ENCODE measurements around the gene CARD11. TPM values are rescaled to one million over a fixed set of nuclear protein-coding genes. Genes with fewer than 3 reads are reported as not detected.

The CARD11 gene
- polyA plus RNA-seq, 1 experiment, result 1.2 TPM

DNA sequence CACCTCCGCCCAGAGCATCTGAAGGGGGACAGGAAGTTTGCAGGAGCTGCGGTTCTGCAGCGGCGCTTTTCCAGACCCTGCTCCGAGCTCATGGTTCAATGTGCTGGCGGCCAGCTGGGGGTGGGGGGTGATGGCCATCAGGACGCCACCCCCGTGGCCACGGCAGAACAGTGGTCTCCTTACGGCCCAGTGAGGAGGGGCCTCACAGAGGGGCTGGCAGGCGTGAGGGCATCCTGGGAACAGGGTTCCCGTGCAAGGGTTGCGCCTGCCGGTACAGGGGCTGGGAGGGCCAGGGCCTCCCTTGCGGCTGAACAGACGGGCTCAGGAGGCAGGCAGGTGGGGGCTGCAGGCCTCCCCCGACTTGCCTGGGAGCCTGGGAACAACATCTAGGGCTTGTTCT is 160.6 kb downstream of the CARD11 start:
- ChIA-PET CTCF (no interaction called here), POLR2A (no interaction called here)
- Histone ChIP-seq H3K27me3 (ENCODE audit: control insufficient read depth, insufficient read depth, low read length) (peaks cover 6% of the 10 kb centered on the region), H3K27ac (ENCODE audit: low read depth, low read length) (no peak overlapping the region), H3K4me3 (ENCODE audit: low read depth, low read length) (no peak overlapping the region), H3K9me3 (ENCODE audit: control insufficient read depth, insufficient read depth, low read length) (no peaks in the 10 kb centered on the region)
- TF ChIP-seq, protein P1, sequence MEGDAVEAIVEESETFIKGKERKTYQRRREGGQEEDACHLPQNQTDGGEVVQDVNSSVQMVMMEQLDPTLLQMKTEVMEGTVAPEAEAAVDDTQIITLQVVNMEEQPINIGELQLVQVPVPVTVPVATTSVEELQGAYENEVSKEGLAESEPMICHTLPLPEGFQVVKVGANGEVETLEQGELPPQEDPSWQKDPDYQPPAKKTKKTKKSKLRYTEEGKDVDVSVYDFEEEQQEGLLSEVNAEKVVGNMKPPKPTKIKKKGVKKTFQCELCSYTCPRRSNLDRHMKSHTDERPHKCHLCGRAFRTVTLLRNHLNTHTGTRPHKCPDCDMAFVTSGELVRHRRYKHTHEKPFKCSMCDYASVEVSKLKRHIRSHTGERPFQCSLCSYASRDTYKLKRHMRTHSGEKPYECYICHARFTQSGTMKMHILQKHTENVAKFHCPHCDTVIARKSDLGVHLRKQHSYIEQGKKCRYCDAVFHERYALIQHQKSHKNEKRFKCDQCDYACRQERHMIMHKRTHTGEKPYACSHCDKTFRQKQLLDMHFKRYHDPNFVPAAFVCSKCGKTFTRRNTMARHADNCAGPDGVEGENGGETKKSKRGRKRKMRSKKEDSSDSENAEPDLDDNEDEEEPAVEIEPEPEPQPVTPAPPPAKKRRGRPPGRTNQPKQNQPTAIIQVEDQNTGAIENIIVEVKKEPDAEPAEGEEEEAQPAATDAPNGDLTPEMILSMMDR (IDR thresholded peaks at IDR 0.05; ENCODE audit: low read depth, low read length), result no peak
- DNase-seq (ENCODE audit: low read depth, low spot score), result no peak

DNA sequence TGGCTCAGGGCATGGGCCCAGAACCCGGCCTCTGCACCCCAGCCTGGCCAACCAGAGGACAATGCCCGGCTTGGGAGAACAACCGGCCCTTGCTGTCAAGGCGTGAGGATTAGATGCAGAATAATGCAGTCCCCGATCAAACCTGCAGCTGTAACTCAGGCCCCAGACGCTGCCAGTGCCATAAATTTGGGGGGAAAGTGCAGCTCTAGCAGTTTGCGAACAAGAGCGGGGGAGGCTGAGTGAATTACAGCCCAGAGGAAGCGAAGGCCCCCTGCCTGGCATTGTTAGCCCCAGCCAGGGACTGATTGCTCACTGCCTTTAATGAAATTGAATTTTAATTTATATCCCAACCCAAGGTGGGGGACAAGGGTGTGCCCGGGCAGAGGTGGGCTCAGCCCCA is 161.6 kb downstream of the CARD11 start:
- Histone ChIP-seq H3K27me3 (ENCODE audit: control insufficient read depth, insufficient read depth, low read length) (peaks cover 6% of the 10 kb centered on the region), H3K4me3 (ENCODE audit: low read depth, low read length) (no peak overlapping the region), H3K9me3 (ENCODE audit: control insufficient read depth, insufficient read depth, low read length) (no peaks in the 10 kb centered on the region), H3K27ac (ENCODE audit: low read depth, low read length) (no peak overlapping the region)
- TF ChIP-seq, protein P1 (IDR thresholded peaks at IDR 0.05; ENCODE audit: low read depth, low read length), result no peak
- DNase-seq (ENCODE audit: low read depth, low spot score), result no peak
- POLR2A ChIA-PET, result no interaction called here
- CTCF ChIA-PET, result no interaction called here

DNA sequence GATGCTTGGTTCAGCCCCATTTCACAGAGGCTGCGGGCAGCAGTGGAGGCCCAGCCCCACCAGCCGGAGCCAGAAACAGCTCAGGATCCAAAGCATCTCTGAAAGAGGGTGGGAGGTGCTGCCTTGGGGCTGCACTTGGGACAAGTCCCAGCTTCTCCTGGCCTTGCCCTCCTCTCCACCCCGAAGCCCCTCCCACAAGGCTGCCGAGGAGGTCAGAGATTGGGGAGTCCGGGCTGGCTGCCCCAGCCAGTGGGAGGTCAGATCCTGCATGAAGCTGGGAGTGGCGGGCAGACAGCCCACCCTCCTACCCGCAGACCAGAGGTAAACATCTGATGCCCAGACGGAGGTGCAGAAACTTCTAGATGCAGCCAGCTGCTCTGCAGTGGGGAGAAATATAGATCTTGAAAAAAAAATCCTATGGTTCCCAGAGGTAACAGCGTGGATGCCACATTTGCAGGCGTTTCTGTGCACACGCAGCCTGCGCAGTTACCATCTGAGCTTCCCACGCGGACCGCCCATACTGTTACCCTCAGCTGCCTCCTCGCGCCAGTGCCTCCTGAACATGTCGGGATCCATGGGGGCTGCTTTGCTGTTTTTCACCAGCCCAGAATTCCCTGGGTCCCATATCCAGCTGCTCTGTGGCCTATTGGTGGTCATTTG is 162.7 kb downstream of the CARD11 start:
- TF ChIP-seq, protein P1 (IDR thresholded peaks at IDR 0.05; ENCODE audit: low read depth, low read length), result no peak
- Histone ChIP-seq H3K27ac (ENCODE audit: low read depth, low read length) (no peak overlapping the region), H3K9me3 (ENCODE audit: control insufficient read depth, insufficient read depth, low read length) (no peaks in the 10 kb centered on the region), H3K27me3 (ENCODE audit: control insufficient read depth, insufficient read depth, low read length) (peaks cover 6% of the 10 kb centered on the region), H3K4me3 (ENCODE audit: low read depth, low read length) (no peak overlapping the region)
- ChIA-PET CTCF (no interaction called here), POLR2A (no interaction called here)
- DNase-seq (ENCODE audit: low read depth, low spot score), result no peak

DNA sequence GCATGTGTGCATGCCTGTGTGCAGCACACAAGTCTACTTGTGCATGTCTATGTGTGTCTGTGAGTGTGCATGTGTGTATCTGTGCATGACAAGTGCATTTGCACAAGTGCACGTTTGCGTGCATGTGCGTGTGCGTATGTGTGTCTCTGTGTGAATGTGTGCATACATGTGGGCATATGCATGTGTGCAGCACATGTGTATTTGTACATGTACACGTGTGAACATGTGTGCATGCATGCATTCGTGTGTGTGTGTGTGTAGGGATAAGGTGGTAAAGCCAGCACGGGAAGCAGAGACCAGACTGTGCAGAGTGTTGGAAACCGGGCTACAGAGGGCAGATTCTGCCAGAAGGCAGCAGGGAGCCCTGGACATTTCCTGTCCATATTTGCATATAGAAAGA is 163.6 kb downstream of the CARD11 start:
- H3K9me3 ChIP-seq (ENCODE audit: control insufficient read depth, insufficient read depth, low read length), result no peaks in the 10 kb centered on the region
- no peak overlapping the region for H3K4me3 ChIP-seq (ENCODE audit: low read depth, low read length)
- H3K27me3 ChIP-seq (ENCODE audit: control insufficient read depth, insufficient read depth, low read length), result peaks cover 6% of the 10 kb centered on the region
- H3K27ac ChIP-seq (ENCODE audit: low read depth, low read length), result no peak overlapping the region
- TF ChIP-seq, protein P1 (IDR thresholded peaks at IDR 0.05; ENCODE audit: low read depth, low read length), result no peak
- ChIA-PET POLR2A (no interaction called here), CTCF (no interaction called here)
- DNase-seq (ENCODE audit: low read depth, low spot score), result no peak

DNA sequence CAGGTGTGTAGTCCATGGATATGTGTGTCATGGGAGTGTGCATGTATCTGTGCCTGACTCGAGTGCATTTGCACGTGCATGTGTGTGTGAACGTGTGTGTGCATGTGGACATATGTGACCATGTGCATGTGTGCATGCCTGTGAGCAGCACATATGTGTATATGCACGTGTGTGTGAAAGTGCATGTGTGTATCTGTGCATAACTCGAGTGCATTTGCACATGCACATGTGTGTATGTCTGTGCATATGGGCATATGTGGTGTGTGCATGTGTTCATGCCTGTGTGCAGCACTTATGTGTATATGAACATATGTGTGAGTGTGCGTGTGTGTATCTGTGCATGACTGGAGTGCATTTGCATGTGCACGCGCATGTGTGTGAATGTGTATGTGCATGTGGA is 164.3 kb downstream of the CARD11 start:
- ChIA-PET POLR2A (no interaction called here), CTCF (no interaction called here)
- TF ChIP-seq, protein P1 (IDR thresholded peaks at IDR 0.05; ENCODE audit: low read depth, low read length), result no peak
- no peak for DNase-seq (ENCODE audit: low read depth, low spot score)
- Histone ChIP-seq H3K27me3 (ENCODE audit: control insufficient read depth, insufficient read depth, low read length) (peaks cover 4% of the 10 kb centered on the region), H3K9me3 (ENCODE audit: control insufficient read depth, insufficient read depth, low read length) (no peaks in the 10 kb centered on the region), H3K4me3 (ENCODE audit: low read depth, low read length) (no peak overlapping the region), H3K27ac (ENCODE audit: low read depth, low read length) (no peak overlapping the region)
